Right kidney (tissue), 1 donor: ENCODE data around the gene CDK8.
"Not testable (repeated sequence)": the region's sequence is repeated elsewhere in the genome, so short reads cannot be mapped to it uniquely, and the experiment has no call there.

Experiments used
- DNase-seq: peaks from one replicate; pipeline ENCODE4 v3.0.0-alpha.2; 2016

CDK8 gene

DNA sequence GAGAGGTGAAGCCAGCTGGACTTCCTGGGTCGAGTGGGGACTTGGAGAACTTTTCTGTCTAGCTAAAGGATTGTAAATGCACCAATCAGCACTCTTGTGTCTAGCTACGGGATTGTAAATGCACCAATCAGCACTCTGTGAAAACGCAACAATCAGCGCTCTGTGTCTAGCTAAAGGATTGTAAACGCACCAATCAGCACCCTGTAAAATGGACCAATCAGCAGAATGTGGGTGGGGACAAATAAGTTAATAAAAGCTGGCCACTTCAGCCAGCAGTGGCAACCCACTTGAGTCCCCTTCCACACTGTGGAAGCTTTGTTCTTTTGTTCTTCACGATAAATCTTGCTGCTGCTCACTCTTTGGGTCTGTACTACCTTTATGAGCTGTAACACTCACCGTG, 58.1 kb downstream of the CDK8 start:
- not testable (repeated sequence) for DNase-seq

DNA sequence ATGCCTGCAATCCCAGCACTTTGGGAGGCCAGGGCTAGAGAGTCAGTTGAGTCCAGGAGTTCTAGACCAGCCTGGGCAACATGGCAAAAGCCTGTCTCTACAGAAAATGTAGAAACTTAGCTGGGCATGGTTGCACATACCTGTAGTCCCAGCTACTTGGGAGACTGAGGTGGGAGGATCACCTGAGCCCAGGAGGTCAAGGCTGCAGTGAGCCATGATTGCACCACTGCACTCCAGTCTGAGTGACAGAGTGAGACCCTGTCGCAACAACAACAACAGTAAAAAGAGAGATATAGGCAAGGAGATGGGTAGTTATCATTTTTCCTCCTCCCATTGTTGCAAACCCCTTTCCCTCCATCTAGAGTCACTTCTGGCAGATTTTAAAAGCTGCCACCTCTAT, 62.2 kb downstream of the CDK8 start:
- DNase-seq = not testable (repeated sequence)

DNA sequence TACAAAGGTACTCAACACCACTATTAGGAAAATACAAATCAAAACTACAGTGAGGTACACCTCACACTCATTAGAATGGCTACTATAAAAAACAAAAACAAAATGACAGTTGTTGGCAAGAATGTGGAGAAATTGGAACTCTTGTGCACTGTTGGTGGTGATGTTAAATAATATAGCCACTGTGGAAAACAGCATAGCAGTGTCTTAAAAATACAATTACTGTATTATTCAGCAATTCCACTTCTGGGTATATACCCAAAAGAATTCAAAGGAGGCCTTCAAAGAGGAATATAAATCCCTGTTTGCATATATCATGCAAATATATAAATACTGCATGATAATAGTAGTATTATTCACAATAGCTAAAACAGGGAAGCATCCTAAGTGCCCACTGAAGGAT, 66.8 kb downstream of the CDK8 start:
- no peak for DNase-seq

DNA sequence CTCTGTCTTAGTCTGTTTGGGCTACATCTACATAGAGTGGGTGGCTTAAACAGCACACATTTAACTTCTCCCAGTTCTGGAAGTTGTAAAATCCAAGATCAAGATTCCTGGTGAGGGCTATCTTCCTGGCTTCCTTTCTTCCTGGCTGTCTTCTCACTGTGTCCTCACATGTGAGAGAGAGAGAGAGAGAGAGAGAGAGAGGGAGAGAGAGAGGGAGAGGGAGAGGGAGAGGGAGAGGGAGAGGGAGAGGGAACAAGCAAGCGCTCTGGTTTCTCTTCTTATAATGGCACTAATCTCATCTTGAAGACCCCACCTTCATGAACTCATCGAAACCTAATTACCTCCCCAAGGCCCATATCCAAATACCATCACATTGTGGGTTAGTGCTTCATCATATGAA, 69.2 kb downstream of the CDK8 start:
- DNase-seq = no peak

DNA sequence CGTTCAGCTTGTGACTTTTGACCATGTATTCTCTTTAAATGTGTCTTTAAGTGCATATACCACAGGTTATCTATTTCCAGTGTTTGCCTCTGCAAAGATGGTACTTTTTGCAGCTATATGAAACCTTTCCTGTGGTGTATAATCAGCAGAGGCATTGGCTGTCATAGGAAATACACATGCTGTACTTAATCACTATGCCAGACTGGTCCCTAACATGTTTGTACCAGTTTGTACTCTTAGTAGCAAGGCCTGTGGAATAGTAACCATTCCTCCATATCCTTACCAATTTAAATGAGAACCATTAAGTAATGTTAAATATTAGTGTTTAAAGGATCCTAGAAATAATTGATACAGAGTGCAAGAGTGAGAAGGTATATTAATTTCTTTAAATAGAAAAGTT, 69.8 kb downstream of the CDK8 start:
- no peak for DNase-seq

DNA sequence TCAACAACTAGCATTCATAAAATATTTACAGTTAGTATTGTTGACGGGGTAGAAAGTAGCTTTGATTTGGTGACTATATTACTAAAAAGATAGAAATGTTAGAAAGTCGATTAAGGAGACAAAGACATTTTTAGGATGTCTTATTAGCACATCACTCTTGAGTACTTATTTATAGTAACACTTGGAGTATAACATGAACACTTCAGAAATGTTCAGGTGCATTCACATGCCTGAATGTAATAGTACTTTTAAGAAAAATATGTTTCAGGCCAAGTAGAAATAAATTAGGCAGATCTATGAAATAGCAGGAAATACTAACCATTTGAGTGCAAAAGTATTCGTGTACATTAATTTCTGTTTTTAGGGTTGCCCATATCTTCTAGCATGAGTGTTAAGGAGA, 70.4 kb downstream of the CDK8 start:
- DNase-seq = no peak

DNA sequence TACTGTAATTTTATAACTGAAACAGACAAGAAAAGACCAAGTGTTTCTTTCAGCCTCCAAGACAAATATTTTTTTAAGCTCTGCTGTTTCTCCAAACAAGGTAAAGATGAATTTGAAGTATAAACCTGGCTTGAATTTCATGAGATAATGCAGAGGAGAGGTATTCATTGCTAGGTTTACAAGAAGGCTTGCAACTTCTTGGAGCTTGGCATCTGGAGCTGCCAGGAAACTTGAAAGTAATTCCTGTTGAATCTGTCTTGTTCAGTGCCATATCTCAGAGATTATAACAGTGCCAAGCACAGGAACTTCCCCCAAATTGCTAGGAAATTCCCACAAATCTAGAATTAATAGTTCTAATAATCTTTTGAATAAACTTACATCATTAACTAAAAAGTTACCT, 70.9 kb downstream of the CDK8 start:
- DNase-seq = no peak

DNA sequence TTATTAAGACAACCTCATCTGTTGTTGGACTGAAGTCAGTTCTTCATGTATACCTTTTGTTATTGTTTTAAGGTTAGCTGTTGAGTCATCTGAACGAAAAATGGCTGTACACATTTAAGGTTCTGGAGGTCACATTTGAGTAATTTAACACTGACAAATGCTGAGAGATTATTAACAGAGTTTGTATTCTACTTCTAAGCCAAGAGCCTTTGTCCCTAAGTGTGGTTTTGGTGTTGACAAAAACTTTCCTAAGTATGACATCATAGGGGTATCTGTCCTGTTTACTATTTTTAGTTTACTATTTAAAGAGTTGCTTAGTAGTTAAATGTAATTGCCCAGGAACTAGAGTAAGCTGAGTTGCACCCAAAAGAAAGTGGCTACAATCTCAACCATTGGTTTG, 71.9 kb downstream of the CDK8 start:
- DNase-seq = no peak

DNA sequence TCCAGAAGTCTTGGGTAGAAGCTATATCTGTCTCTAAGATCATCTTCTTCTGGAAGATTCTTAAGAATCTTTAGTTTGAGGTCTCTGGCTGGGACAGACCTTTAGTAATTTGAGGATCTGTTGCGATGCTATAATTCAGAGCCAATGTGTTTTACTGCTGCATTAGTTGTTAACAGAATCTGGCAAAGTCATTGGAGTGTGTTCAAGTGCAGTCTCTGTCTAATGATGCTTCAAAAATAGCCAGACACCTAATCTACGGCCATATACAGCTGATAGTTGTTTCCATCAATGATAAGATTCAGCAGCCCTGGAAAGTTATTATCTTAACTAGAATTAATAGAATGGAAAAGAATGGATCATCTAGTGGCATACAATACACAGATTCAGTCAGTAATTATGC, 72.6 kb downstream of the CDK8 start:
- DNase-seq = no peak

DNA sequence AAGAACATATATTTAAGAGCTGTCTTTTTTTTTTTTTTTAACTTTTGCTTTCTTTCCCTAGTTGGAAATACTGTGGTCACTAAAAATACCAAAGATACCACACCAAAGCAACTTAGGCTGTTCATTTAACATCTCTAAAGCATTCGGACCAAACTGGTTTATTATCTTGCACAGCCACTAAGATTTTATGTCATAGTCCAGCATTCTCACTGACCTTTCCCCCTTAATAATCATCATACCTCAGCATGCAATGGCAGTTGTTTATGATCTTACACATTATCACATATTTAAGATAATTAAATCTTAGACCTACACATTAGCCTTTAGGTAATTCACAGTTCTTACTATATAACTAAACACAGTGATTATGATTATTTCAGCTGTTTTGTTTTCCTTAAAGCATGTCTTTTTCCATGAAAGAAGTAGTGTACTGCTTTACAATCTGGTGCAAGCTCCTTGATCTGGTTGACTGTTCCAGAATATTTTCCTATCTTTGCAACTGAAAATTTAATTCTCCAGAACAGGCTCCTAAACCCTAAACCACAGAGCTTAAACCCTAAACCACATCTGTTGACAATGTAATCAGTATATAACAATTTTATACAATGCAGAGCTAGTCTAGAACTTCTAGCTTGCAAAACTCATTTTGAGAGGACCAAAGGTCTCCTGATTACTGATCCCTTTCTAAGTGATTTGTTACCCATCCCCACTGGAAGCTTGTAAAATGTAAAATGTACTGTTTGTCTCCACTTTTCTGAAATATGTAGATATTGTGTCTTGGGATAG, 74.2 kb downstream of the CDK8 start:
- no peak for DNase-seq

DNA sequence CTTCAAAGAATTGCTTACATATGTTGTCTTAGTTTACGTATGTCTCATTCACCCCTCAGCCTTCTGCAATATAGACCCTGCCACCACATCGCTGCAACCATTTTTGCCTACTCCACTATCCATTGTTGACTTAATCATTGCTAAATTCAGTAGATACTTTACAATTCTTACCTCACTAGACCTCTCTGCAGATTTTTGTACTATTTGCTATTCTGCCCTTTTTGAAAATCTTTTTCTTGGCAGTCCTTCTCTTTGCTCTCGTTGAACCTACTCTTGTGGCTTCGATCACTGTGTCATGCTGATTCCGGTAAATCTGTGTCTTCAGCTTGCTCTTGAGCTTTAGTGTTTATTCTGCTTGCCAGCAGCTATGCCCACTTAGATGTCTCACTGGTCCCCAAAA, 81.2 kb downstream of the CDK8 start:
- DNase-seq = no peak

DNA sequence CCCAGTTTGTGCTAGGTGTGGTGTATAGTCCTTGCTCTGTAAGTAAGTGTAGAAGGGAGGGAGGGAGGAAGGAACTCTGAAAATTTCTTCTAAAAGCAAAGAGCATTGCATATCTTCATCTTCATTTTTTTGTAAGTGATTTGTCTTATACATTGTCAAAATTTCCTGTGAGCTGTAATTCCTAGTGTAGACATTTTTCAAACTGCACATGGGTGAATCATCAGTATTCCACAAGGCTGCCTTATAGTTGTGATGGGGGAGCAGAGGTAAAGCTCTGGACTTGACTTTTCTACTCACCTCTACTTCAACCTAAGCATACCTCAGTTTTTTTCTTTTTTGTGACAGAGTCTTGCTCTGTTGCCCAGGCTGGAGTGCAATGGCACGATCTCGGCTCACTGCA, 86.9 kb downstream of the CDK8 start:
- no peak for DNase-seq

DNA sequence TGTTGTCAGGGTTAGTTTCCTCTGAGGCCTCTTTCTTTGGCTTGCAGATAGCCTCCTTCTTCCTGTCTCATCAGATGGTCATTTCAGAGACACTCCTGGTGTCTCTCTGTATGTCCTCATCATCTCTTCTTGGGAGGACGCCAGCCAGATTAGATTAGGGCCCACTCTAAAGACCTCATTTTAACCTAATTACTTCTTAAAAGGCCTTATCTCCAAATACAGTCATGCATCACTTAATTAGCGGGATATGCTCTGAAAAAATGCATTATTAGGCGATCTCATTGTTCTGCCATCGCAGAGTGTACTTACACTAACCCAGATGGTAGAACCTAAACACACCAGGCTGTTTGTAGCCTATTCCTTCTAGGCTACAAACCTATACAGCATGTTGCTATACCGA, 89.0 kb downstream of the CDK8 start:
- no peak for DNase-seq

DNA sequence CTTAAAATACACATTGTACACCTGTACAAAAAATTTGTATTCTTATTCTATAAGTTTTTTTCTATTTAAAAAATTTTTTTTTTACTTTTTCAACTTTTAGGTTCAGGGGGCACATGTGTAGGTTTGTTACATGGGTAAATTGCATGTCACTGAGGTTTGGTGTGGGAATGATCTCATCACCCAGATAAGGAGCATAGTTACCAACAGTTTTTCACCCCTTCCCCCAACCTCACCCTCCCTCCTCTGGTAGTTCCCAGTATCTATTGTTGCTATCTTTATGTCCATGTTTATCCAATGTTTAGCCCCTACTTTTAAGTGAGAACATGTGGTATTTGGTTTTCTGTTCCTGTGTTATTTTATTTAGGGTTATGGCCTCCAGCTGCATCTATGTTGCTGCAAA, 89.9 kb downstream of the CDK8 start:
- DNase-seq = no peak

DNA sequence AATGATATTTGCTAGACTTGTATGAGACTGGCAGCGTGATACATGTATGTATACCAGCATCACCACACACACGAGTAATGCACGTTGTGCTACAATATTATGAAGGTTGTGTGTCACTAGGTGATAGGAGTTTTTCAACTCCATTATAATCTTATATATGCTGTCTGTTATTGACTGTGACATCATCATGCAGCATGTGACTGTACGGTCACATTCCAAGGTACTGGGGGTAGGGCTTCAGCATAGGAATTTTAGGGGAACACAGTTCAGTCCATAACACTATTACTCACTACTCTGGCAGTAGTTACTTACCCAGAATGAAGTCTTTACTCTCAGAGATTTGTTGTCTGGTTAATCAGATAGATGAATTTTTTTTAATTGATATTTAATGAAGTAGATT, 91.1 kb downstream of the CDK8 start:
- no peak for DNase-seq

DNA sequence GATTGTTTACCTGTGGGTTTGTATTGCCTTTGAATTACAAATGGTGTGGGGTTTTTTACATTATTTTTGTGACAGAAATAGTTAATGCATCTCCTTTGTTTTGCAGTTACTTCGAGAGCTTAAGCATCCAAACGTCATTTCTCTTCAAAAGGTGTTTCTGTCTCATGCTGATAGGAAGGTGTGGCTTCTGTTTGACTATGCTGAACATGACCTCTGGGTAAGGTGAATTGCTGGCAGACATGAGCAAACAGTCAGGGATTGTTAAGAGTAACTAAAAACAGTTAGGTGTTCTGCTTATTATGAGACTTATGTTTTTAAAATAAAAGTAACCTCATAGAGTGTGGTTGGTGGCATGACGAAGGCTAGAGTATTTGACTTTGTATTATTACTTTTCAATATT, 95.0 kb downstream of the CDK8 start:
- DNase-seq = no peak

DNA sequence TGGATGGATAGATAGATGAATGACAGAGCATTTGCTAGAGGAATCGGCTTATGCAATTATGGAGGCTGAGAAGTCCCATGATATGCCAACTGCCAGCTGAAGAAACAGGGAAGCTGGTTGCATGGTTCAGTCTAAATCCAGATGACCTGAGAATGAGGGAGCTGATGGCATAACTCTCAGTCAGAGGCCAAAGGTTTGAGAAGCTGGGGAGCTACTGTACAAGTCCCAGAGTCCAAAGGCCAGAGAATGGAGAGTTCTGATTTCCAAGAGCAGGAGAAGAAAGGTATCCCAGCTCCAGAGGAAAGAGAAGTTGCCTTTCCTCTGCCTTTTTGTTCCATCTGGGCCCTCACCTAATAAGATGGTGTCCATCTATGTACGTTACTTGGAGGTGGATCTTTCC, 108.3 kb downstream of the CDK8 start:
- DNase-seq = no peak

DNA sequence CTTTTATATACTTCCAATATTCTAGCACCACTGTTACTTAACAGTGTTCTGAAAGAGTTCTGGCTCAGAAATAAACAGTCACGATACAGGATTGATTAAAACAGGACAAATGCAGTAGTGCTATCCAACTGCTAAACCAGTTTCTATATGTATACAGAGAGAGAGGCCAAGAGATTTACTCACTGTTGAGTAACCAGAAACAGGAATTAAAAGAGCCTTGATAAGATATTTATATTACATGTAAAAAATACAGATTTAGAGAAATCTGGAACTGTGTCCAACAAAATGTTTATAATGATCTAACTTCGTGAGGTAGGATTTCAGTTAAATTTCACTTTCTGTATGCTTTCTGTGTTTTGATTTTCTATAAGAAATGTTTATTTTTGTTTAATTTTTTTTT, 116.6 kb downstream of the CDK8 start:
- DNase-seq = no peak

DNA sequence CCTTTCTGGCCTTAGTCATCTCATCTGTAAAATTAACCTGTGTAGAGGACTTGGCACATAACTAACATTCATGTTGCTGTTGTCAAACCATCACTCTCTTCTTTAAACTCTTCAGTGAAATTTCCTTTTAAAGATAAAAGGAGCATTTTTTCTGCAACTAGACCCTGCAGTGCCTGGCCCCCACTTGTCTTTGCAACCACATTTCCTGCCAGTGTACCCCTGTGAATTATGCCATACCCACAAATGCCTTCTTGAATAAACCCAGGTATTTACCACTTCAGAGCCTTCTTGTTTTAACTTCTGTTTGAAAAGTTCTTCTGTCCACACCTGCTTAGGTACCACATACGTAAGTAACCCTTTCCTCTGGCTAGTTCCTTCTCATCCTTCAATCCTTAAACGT, 118.8 kb downstream of the CDK8 start:
- DNase-seq = no peak

DNA sequence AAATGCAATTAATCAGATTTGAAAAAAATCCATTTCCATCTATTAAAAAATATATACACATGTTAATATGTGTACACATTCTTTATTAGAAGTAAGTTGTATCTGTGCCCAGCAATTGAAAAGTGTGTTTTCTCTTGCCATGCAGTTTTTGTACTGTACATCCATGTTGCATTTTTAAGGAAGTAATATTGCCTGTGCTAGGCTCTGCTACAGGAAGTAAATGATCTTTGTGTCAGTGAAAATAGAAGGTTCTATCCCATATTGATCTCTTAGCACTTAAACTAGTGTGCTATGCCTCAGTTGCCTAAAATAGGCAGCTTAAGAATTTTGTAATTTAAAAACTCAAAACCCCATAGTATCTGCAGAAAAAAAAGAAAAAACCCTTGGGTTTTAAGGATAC, 122.5 kb downstream of the CDK8 start:
- DNase-seq = no peak

DNA sequence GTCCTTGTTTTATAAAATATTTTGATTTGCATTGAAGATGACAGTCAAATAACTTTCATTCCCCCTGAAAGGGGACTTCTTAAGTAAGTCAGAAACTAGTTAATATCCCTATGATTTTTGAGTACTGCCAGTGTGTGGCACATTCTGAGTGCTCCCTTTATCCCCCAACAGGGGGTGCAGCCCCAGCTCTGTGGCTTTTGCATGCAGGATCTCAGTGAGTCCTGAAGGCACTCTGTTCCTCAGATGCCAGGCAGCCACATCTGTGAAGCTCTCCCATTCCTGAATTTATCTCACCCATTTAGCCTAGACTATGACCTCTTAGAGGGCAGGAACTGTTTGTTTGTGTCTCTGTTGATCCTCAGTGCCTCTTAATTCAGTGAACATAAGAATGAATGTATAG, 123.1 kb downstream of the CDK8 start:
- DNase-seq = no peak

DNA sequence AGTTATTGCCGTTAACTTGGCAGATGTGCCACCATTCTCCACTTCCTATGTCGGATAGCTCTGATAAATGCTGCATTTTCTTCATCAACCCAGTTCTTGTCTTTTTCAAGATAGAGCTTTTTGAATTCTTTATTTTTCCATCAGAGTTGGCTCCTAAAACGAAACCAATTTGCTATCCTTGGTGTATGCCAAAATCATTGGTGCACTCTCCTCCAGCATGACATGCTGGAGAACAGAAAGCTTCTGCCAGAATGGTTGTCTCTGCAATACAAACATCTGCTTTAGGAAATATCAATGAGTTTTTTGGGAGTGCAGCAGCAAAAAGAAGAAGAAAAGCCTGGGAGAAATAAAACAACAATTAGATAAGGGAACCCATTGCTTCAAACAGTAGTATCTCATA, 124.2 kb downstream of the CDK8 start:
- no peak for DNase-seq

DNA sequence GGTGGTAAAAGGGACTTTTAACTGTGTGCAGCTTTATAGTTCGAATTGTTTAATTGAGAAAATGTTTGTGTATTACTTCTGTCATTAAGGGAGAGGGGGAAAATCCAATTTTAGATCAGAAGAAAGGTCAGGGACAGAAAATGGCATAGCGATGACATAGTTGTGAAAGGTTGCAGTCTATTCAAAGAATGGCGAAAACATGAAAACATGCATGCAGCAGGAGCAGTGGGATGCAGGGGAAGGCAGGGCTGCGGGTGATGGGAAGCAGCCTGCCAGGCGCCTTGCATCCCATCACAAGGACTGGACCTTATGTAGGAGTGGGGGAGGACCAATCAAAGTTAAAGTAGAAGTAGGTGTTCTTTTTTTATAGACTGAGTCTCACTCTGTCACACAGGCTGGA, 125.9 kb downstream of the CDK8 start:
- no peak for DNase-seq

DNA sequence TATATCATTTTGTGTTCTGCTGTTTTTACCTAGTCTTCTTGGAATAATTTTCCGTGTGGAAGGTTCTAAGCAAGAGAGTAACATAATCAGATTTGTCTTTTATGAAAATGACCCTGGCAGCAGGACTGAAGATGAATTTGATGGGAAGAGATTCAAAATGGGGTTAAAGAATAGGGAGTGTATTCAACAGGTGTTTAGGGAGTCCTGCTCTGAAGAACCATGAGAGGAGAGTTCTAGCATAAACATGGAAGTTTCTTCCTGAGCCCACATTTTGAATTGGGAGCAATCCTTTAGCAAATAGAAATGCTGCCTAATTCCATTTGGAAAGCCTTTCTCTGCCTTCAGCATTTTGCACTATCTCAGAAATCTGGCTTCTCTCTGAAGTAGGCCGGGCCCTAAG, 127.0 kb downstream of the CDK8 start:
- no peak for DNase-seq

DNA sequence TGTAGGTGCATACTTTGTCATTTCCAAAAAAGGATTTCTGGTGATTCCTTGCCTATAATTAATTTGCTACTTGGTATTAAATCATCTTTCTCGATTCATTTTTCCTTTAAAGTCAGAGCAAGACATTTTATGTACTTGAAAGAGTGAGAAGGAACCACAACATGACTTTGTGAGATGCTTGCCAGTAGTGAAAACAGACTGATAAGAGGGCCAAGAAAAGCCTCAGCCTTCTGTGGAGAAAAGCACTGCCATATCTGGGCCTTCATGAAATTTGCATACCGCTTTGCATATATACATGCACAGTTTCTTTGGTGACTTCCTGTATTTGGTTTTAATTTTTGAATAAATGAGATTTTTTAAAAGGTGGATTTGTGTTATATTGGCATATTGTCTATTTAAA, 128.4 kb downstream of the CDK8 start:
- DNase-seq = no peak
